Fibroblast of skin of back (primary cell): Measurements from ENCODE around the gene AVEN.
A peak's percentile ranks its signal among the peaks of the same experiment; 100 is the strongest.
"Not testable (repeated sequence)": the region's sequence is repeated elsewhere in the genome, so short reads cannot be mapped to it uniquely, and the experiment has no call there.

Source experiments
- DNase-seq: peaks from one replicate; pipeline ENCODE4 v3.0.0-alpha.2; 2013

The AVEN gene

DNA sequence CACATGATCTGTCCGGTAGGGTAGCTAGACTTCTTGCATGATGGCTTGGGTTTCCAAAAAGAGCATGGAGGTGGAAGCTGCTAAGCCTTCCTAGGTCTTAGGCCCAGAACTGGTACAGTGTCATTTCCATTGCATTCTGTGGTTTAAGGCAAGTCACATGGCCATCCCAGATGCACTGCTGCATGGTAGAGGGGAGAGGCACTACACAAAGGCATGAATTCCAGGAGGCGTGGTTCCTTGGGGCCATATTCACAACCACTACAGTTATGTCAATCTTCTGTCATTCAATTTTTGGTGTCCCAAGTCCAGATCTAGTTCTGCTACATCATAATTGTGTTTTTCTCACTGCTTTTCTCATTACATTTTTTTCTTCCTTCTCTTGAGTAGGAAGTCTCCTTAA lies 192.9 kb downstream of the AVEN start:
- DNase-seq = no peak

DNA sequence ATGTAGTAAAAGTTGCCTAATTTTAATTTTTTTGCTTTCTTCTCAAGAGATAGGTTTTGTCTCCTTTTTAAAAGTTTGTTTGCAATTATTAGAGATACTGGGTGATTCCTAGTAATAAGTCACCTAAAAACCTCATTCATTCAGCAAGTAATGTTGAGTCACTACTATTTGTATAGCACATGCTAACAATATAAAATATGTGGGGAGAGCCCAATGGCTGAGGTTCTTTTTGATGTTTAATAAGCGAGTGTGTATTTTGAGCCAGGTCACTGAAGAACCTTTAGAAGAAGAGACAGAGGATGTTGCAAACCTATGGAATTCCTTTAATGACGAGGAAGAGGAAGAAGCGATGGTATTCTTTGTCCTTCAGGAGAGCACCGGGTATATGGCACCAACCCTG lies 194.4 kb downstream of the AVEN start:
- no peak for DNase-seq

- no peak for DNase-seq
Measured at GRCh38 chr15:33844186-33844585, 194.8 kb downstream of the AVEN start.

- no peak for DNase-seq
Measured at GRCh38 chr15:33840615-33841014, 198.4 kb downstream of the AVEN start.

- DNase-seq = no peak
Measured at GRCh38 chr15:33839540-33839939, 199.5 kb downstream of the AVEN start.

GRCh38 chr15:33837294-33837693 lies 201.7 kb downstream of the AVEN start:
- DNase-seq = no peak

- peak; percentile 11 for DNase-seq
Measured at GRCh38 chr15:33834892-33835743, 203.9 kb downstream of the AVEN start.

DNA sequence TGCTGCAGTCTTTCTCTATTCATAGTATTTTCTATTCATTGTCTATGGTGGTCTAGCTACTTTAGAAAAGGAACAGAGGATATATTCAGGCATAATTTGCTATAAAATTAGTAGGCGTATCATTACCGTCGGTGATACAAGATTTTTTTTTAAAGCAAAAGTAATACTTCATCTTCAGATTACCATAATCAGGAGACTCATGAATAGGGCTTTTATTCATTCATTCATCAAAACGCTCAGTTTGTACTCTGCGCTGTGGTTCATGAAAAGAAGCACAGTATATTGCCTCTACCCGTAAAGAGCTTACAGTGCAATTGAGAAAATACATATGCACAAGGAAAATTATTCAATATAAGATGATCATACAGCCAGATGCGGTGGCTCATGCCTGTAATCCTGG lies 207.4 kb downstream of the AVEN start:
- no peak for DNase-seq

GRCh38 chr15:33830351-33830750 lies 208.7 kb downstream of the AVEN start:
- no peak for DNase-seq

GRCh38 chr15:33826201-33826600 lies 212.8 kb downstream of the AVEN start:
- DNase-seq = no peak

- DNase-seq = no peak
Measured at GRCh38 chr15:33825453-33825852, 213.6 kb downstream of the AVEN start.

DNA sequence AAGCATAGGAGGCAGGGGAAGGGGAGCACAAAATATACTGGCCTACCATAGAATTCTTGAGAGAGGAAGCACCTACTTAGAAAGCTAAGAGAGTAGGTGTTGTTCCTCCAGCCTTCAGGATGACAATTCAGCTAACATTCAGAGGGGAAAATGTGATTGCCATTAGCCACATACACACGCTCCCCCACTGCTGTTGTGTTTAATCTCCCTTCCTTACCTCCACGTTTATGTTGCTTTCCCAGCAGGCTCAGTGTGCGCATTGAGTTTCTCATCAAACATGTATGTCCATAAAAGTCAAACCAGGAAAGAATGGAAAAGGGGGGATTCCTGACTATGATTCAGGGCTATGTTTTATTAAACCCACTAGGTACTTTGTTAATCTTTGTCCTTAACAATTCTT lies 215.9 kb downstream of the AVEN start:
- DNase-seq = no peak

DNA sequence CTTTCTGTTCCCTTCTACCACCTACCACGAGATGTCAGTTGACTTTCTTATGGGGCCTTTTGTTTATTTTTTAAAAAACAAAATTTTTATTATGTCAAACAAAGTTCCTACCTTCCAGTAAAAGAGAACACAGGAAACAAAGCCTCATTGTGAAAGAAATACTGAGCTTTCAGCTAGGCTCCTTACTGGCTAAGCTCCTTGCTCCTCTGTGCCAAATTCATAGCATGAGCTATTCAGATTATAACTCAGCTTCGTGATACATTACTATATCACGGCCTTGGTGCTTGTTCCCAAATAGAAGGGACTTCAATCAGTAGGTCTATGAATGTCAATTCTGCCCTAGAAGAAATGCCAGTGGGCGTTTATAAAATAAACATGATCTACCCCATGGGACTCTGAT lies 216.5 kb downstream of the AVEN start:
- DNase-seq = no peak

GRCh38 chr15:33819499-33819898 lies 219.5 kb downstream of the AVEN start:
- not testable (repeated sequence) for DNase-seq
